SH-SY5Y (cell line): ENCODE measurements around the gene ATIC.

Experiments
- GATA2 ChIP-seq: IDR thresholded peaks from 2 replicates; pipeline ENCODE4 v1.6.1; 2011; ENCODE audit warnings: mild to moderate bottlenecking, low read depth, low read length
- GATA3 ChIP-seq: IDR thresholded peaks from 2 replicates; pipeline ENCODE4 v1.6.1; 2011; ENCODE audit warnings: low read depth, mild to moderate bottlenecking, low read length, moderate library complexity

ATIC gene

GRCh38 chr2:215372968-215373649 lies 61.2 kb downstream of the ATIC start:
- no peak for TF ChIP-seq GATA3
- TF ChIP-seq GATA2, result no peak

- TF ChIP-seq GATA2 (no peak), GATA3 (no peak)
Measured at GRCh38 chr2:215374002-215374401, 62.1 kb downstream of the ATIC start.

DNA sequence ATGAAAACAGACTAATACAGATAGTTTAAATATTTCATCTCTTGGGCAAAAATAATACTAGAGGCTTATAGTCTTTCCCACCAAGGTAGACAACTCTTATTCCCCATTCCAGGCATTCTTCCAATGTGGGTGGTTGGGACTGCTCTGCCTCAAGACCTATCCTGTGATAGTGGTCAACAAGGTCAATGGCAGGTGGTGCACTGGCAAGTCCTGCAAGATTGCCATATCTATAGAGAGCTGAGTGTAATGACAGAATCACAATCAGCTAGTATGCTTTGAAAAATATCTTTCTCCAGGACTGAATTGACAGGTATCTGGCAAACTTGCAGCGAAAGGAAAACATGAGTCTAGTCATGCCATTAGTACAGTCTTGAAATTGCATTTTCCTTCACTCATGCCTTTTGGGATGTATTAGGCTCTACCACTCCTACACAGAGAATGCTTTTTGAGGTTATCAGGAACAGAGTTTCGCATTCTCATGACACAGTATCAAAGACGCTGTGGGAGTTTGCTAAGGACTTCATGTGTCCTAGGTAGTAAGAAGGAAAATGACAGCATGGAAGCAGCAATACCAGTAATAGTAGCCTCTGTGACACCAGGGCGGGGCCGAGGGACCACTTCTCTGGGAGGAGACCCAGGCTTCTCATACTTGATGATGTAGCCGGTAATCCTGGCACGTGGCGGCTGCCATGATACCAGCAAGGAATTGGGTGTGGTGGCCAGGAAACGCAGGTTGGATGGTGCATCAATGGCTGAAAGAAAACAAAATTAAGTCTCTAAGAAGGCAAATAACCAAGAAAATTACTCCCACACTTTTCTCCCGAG lies 63.0 kb downstream of the ATIC start:
- TF ChIP-seq GATA3, result no peak
- TF ChIP-seq GATA2, result no peak

GRCh38 chr2:215375467-215375830 lies 63.6 kb downstream of the ATIC start:
- no peak for TF ChIP-seq GATA2
- no peak for TF ChIP-seq GATA3

- TF ChIP-seq GATA2 (no peak), GATA3 (no peak)
Measured at GRCh38 chr2:215376103-215376780, 64.4 kb downstream of the ATIC start.

GRCh38 chr2:215377283-215377682 lies 65.4 kb downstream of the ATIC start:
- TF ChIP-seq GATA2 (no peak), GATA3 (no peak)

DNA sequence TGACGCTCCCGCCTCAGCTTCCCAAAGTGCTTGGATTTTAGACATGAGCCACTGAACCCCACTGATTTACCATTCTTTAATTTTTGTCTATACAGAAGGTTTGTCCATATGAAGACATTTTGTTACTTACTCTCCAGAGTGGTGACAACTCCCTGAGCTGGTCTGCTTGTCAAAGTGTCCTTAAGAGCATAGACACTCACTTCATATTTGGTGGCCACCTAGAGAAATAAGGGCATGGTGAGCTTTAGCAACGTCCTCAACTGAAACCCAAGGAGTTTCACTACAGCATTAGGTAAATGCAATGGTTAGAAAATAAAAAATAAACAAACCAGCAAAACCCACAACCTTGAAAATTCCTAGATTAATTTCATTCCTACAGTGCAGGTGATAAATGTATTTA lies 66.2 kb downstream of the ATIC start:
- TF ChIP-seq GATA2, result no peak
- TF ChIP-seq GATA3, result no peak

- TF ChIP-seq GATA3 (no peak), GATA2 (no peak)
Measured at GRCh38 chr2:215379039-215379438, 67.2 kb downstream of the ATIC start.

- TF ChIP-seq GATA2 (no peak), GATA3 (no peak)
Measured at GRCh38 chr2:215379948-215380347, 68.1 kb downstream of the ATIC start.

DNA sequence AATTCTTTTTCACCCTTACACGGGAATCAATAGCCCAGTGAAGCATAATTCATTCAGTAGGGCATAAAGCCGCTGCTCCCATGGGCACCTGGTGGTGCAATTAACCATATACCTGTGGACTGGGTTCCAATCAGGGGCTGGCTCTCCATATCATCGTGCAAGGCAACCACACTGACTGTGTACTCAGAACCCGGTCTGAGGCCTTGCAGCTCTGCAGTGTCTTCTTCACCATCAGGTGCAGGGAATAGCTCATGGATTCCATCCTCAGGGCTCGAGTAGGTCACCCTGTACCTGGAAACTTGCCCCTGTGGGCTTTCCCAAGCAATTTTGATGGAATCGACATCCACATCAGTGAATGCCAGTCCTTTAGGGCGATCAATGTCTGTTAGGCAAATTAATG lies 68.8 kb downstream of the ATIC start:
- no peak for TF ChIP-seq GATA2
- TF ChIP-seq GATA3, result no peak

DNA sequence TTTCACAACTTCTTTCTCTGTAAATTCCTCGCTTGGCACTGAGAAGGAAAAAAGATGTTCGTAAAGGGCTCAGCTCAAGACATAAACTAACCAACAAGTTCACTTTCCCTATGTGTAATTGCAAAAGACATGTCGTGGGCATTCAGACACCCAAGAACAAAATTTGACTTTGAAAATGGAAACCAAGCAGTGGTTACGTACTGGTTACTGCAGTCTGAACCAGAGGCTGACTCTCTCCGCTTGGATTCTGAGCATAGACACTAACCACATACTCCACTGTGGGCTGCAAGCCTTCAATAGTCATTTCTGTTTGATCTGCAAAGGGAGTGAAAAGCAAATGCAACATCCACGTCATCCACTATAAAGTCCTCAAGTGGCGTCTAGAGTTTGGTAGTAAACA lies 70.2 kb downstream of the ATIC start:
- TF ChIP-seq GATA3 (no peak), GATA2 (no peak)

DNA sequence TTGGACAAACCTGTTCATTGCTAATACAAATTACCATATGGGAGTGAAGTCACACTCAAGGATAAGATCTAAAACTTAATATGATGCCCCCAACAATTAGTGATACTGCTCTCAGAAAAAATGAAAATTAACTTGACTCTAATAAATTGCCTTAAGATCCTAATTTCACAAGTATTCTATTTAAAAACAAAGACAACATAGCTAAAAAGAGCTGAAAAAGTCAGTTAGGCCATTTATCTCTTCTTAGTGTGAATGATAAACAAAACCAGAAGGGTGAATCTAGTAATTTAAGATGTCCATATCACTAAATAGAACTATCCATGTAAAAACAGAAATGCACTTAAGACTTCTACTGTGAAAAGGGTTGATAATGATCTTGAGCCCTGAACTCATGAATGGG lies 70.6 kb downstream of the ATIC start:
- no peak for TF ChIP-seq GATA3
- no peak for TF ChIP-seq GATA2

GRCh38 chr2:215383652-215384279 lies 71.9 kb downstream of the ATIC start:
- TF ChIP-seq GATA3 (no peak), GATA2 (no peak)

DNA sequence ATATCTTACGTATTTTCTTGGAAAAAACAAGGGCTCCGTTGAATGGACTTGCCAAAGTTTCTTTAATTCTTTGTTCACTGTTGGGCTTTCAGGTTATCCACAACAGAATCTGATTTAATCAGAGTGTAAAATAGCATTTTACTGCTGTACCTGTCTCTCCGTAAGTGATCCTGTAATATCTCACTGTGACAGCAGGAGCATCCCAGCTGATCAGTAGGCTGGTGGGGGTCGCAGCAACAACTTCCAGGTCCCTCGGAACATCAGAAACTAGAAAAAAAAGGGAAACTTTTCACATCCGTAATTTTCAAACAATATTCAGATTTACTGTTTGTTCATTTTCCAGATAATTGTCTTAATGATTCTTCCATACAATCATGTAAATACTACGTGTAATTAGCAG lies 72.9 kb downstream of the ATIC start:
- TF ChIP-seq GATA2 (no peak), GATA3 (no peak)

GRCh38 chr2:215386566-215386965 lies 74.7 kb downstream of the ATIC start:
- TF ChIP-seq GATA3 (no peak), GATA2 (no peak)

DNA sequence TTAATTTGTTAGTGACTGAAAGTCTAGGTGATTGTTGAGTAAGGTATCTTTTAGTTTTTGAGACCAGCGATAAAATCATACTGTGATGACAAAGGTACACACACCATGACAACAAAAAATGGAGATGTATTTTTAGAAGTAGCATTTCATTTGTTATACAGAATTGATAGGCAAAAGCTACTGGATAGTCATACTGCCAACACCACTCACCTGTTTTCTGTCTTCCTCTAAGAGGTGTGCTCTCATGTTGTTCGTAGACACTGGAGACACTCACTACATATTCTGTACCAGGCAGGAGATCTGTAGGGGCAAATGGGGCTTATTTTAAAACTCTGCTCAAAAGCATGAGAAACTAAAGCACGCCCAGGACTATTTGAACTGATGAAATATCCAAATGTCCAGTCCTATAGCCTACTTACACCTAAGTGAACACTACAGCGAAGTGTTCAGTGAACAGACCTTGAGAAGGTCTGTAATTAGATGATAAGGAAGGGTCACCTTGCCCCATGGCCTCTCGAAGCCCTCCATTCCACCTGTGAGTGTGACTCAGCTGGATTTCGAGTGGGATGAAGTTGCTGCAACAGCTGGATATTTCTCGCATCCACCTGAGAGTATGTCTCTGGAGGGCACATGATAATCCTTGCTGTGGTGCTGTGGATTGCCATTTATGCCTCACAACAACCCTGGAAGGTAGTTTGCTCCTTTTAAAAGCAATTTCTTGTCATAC lies 76.3 kb downstream of the ATIC start:
- no peak for TF ChIP-seq GATA2
- TF ChIP-seq GATA3, result no peak
